Stimulated activated CD8-positive, alpha-beta memory T cell treated with anti-CD3 and anti-CD28 coated beads, Interleukin-12 subunit alpha, Interleukin-12 subunit beta, amount 100 ng/mL, for 24 hours (primary cell): Measurements from ENCODE around the gene MTUS2.

Source experiments
- DNase-seq: peaks from one replicate; pipeline ENCODE4 v3.0.0-alpha.2; 2020; ENCODE audit errors: extremely low read depth

MTUS2 gene

GRCh38 chr13:29484236-29484635 is 664.1 kb downstream of the MTUS2 start:
- no peak for DNase-seq

GRCh38 chr13:29484796-29485195 is 664.7 kb downstream of the MTUS2 start:
- DNase-seq, result no peak

DNA sequence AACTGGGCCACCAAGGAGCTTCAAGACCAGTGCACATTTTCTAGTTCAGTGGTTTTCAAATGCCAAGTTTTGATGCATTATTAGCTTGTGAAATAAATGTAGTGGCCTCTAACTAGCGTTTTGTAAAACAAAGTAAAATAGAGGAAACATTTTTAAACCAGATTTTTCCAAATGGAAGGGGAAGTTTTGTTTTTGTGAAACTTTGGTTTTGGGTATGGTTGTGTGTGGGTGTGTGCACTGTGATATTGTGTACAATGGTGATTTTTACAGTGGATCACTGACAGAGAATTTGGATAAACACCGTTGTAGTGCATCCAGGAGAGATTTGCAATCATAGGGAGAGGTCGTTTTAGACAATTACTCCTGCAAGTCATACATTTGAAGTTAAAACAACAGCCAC is 666.4 kb downstream of the MTUS2 start:
- no peak for DNase-seq

- DNase-seq, result no peak
These were observed 667.6 kb downstream of the MTUS2 start for GRCh38 chr13:29487466-29488454.

- DNase-seq, result no peak
These were observed 669.8 kb downstream of the MTUS2 start for GRCh38 chr13:29489650-29490560.

GRCh38 chr13:29490561-29490885 is 670.4 kb downstream of the MTUS2 start:
- DNase-seq, result no peak

DNA sequence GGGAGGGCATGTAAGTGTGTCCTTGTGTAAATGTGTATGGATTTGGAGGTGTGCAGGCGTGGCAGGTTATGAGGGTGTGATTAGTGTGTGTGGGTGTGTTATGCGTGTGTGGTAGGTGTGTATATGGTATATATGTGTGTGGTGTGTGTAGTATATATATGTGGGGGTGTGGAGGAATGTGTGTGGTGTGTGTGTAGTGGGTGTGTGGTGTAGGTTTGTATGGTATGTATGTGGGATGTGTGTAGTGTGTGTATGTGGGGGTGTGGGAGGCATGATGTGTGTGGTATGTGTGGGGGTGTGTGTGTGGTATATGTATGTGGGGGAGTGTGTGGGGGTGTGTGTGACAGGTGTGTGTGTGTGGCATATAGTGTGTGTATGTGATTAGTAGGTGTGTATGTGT is 671.1 kb downstream of the MTUS2 start:
- no peak for DNase-seq

GRCh38 chr13:29493796-29494195 is 673.7 kb downstream of the MTUS2 start:
- DNase-seq, result no peak

- DNase-seq, result no peak
These were observed 674.4 kb downstream of the MTUS2 start for GRCh38 chr13:29494520-29494919.

DNA sequence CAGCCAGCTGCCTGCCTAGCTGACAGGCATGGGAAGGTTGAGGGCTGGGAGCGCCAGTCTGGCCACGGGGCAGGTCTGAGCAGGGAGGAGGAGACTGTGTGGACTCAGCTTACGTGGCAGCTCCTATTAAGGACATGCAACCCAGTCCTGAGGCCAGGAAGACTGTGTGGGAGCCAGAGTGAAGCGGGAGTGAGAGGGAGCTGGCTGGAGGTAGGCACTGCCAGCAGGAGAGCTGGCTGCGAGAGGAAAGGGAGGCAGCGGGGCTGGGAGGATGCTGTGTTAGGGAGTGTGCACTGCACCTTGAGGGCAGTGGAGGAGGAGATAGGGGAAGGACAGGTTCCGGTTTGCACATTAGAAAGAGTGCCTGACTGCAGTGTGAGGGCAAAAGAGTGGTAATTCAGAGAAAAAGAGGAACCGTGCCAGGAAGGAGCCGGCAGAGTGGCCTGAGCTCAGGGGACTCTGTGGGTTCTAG is 676.1 kb downstream of the MTUS2 start:
- no peak for DNase-seq

DNA sequence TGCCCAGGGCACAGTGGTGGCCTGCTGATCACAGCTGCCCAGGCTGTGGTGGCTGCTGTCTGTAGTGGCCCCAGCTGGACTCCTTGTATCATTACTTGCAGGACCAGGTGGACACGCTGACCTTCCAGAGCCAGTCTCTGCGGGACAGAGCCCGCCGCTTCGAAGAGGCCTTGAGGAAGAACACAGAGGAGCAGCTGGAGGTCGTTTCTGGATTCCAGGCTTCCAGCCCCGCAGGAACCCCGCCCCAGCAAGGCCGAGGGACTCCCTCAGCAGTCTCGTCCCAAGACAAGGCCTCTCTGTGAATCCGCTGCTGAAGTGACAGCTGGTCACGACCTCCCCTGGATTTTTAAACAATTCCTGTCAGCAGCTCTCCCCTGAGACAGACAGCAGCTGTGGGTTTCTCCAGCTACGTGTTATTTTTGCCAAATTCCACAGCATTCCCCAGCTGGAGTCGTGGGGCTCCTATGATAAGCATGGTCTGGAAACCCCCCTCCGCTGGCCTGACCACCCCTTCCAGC is 677.1 kb downstream of the MTUS2 start:
- no peak for DNase-seq

DNA sequence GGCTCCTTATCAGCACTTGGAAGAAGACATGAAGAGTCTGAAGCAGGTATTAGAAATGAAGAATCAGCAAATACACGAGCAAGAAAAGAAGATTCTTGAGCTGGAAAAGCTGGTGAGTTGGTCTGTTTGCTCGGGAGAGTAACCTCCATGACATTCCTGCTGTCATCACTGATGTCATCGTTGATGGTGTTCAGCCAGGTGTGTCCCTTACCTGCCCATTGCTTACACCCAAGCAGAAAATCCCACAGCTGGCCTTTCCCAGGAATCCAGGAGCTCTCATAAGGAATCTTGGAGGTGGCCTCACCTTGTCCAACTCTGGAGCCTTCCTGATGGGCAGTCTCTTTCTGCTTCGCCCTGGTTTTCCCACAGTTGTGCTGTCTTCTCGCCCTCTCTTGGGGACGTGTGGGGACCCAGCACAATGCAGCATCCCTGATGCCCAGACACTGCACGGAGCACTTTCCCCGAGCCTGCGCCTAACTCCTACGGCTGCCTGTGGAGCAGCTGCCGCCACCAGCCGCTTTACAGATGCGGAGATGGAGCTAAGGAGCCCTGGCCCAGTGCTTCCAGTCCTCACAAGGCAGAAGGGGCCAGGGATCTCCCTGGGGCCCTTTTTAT is 678.4 kb downstream of the MTUS2 start:
- DNase-seq, result no peak

- no peak for DNase-seq
These were observed 679.5 kb downstream of the MTUS2 start for GRCh38 chr13:29499506-29500165.

- DNase-seq, result no peak
These were observed 680.2 kb downstream of the MTUS2 start for GRCh38 chr13:29500386-29500785.

- DNase-seq, result no peak
These were observed 681.5 kb downstream of the MTUS2 start for GRCh38 chr13:29501674-29502073.

DNA sequence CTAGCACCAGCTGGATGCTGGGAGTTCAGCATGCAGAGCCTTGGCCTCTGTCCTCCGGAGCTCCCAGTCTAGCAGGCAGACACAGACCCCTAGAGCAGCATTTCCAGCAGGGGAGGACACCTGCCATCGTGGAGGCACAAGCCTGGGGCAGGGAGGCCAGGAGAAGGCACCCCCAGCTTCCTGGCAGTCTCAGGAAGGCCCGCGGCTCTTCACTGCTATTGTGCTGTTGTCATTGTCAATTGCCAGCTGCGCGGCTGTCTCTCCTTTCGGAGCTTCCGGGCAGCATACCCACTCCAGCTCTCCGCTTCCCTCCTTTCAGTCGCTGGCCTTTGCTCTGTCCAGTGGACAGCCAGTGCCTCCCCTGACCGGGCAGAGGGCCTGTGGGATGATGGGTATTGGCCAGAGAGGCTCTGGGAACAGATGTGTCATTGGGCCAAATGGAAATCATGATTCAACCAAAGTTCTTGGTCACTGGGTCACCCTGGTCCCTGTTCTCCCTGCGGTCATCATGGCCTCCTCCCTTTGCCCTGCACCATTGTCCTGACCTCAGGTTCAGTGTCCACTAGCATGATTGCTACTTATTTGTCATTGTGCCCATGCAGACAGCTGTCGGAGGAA is 682.4 kb downstream of the MTUS2 start:
- no peak for DNase-seq

- no peak for DNase-seq
These were observed 683.1 kb downstream of the MTUS2 start for GRCh38 chr13:29503041-29503837.

DNA sequence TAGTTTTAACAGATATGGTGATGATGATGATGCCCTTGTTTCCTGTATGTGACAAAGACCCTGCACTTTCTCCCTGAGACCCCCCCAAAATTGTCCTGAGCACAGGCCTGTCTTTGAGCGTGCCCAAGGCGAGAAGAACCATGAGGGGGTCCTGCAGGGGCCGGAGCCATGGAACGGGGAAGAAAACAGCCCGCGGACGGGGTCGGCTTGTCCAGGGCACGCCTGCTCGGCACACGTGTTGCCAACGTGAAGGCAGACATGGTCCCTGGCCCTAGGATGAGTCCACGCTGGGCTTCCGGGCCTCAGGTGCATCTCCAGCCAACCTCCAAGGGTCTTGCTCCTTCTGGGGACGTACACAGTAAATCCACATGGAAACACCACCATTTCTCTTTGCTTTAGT is 684.6 kb downstream of the MTUS2 start:
- DNase-seq, result no peak

- no peak for DNase-seq
These were observed 685.4 kb downstream of the MTUS2 start for GRCh38 chr13:29505511-29505910.

- DNase-seq, result no peak
These were observed 685.8 kb downstream of the MTUS2 start for GRCh38 chr13:29505950-29506349.
